Thoracic aorta (tissue), 2 donors: ENCODE measurements around the gene RAB1B. TPM values are rescaled to one million over a fixed set of nuclear protein-coding genes. Genes with fewer than 3 reads are reported as not detected.

ENCODE experiments used
- ATAC-seq: fragments of 150-250 bp; one replicate; pipeline ENCODE4 v1.8.0; 2017; ENCODE audit warnings: low read depth; ENCODE audit not compliant: insufficient number of reproducible peaks, low FRiP score
- DNase-seq: peaks from one replicate; pipeline ENCODE4 v3.0.0-alpha.2; 2020; ENCODE audit warnings: low spot score
- H3K27ac ChIP-seq, 2 donors: fragments of 200-600 bp; sonication (generic); 1 replicate in 1 of 2; 2 replicates in 1 of 2; pipeline ENCODE4 v1.5.1; 2016; ENCODE audit warnings: mild to moderate bottlenecking in 2 of 2, moderate library complexity in 2 of 2
- H3K27me3 ChIP-seq: fragments of 200-600 bp; sonication (generic); replicated peaks from 2 replicates; pipeline ENCODE4 v1.6.0; 2016; ENCODE audit warnings: mild to moderate bottlenecking; ENCODE audit not compliant: insufficient read depth
- H3K36me3 ChIP-seq: fragments of 200-600 bp; sonication (generic); one replicate; pipeline ENCODE4 v1.5.1; 2016
- H3K4me1 ChIP-seq, 2 donors: fragments of 200-600 bp; sonication (generic); 1 replicate in 1 of 2; 2 replicates in 1 of 2; pipeline versions ENCODE4 v1.5.1 to v1.6.0; 2016; ENCODE audit warnings: low read depth in 2 of 2, mild to moderate bottlenecking in 1 of 2; ENCODE audit not compliant: control insufficient read depth in 1 of 2
- H3K4me3 ChIP-seq: fragments of 200-600 bp; sonication (generic); 2 replicates; pipeline ENCODE4 v1.5.1; 2016; ENCODE audit warnings: mild to moderate bottlenecking
- H3K9me3 ChIP-seq: fragments of 200-600 bp; sonication (generic); 2 replicates; pipeline ENCODE4 v1.5.1; 2016
- CTCF ChIP-seq: fragments of 200-600 bp; sonication (generic); IDR thresholded peaks from one replicate; pipeline ENCODE4 v1.5.1; 2019; ENCODE audit warnings: antibody characterized with exemption
- total RNA-seq, 2 donors: library from RNA; depleted of rRNA; stranded (reverse); fragments of >200 nt; gene quantifications; one replicate each; pipeline versions ENCODE4 v1.1.0 to v1.2.3, GENCODE V29; 2016

The RAB1B gene
- total RNA-seq, 2 donors from 2014 or later, result 57.2 to 96.0 TPM

- no peaks in the 10 kb centered on the region for H3K9me3 ChIP-seq
- ATAC-seq (no peak), DNase-seq (no peak)
- TF ChIP-seq CTCF, result no peak
- H3K27me3 ChIP-seq, result no peaks in the 10 kb centered on the region
- H3K4me3 ChIP-seq, result no peak overlapping the region
- peaks cover 22 to 45% of the 10 kb centered on the region in 2 donors for H3K4me1 ChIP-seq
- peaks cover 4% of the 10 kb centered on the region for H3K36me3 ChIP-seq
- H3K27ac ChIP-seq, result no peak overlapping the region
These were observed 18.3 kb downstream of the RAB1B start for GRCh38 chr11:66286699-66287098.

- H3K4me1 ChIP-seq, result peaks cover 22 to 46% of the 10 kb centered on the region in 2 donors
- ATAC-seq (no peak), DNase-seq (no peak)
- H3K9me3 ChIP-seq, result no peaks in the 10 kb centered on the region
- no peak overlapping the region for H3K27ac ChIP-seq
- H3K36me3 ChIP-seq, result peaks cover 4% of the 10 kb centered on the region
- no peaks in the 10 kb centered on the region for H3K27me3 ChIP-seq
- peak overlapping the region; percentile 71 for H3K4me3 ChIP-seq
- no peak for TF ChIP-seq CTCF
These were observed 18.9 kb downstream of the RAB1B start for GRCh38 chr11:66287211-66287888.

GRCh38 chr11:66287889-66288670 lies 19.6 kb downstream of the RAB1B start:
- Histone ChIP-seq H3K9me3 (no peaks in the 10 kb centered on the region), H3K36me3 (peaks cover 4% of the 10 kb centered on the region), H3K4me1 (peaks cover 22 to 41% of the 10 kb centered on the region in 2 donors), H3K27ac (peak overlapping the region; percentile 73 to 81), H3K27me3 (no peaks in the 10 kb centered on the region), H3K4me3 (peak overlapping the region; percentile 71)
- no peak for DNase-seq
- no peak for TF ChIP-seq CTCF
- no peak for ATAC-seq

- DNase-seq (peak; percentile 97), ATAC-seq (peak; percentile 94)
- Histone ChIP-seq H3K27me3 (no peaks in the 10 kb centered on the region), H3K27ac (peak within 1 kb of the TSS; percentile 73 to 81), H3K4me3 (peak within 1 kb of the TSS; percentile 71), H3K4me1 (peaks cover 22 to 41% of the 10 kb centered on the region in 2 donors), H3K36me3 (peaks cover 4% of the 10 kb centered on the region), H3K9me3 (no peaks in the 10 kb centered on the region)
- TF ChIP-seq CTCF, result no peak
These were observed 20.5 kb downstream of the RAB1B start, which contains the start of gene YIF1A for GRCh38 chr11:66288671-66289547. Gene YIF1A, minus strand, starts transcription at chr11:66289143. Its CDS starts 158 bp downstream, at chr11:66288985.
